ENCODE results near the gene ZSCAN26.

Gene ZSCAN26

DNA sequence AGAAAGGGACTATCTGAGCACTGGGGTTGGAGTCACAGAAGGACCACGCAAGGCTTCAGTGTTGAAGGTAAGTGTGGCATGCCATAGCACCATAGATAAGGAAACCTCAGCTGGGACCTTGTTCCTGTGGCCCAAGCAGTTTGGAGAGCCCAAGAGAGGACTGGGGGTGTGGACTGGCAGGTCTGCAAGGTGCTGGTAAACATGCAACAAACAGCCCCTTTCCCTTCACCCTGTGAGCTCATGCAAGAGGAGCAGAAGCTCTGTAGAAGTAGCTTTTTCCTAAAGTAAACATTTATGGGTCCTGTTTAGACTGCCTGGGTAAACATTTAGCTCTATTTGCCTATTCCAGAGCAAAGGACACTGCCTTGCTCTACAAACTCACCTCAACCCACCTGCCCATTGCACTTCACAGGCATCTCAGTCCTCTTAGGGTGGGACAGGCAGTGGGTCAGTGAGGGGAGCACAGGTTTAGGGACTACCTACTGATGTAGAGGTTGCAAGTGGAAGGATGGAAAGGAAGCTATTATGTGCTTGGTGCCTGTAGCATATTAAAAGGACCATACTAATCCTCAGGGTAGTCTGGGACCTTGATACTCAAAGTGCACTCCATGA, 57.0 kb downstream of the ZSCAN26 start:
- DNase-seq, result no peak

DNA sequence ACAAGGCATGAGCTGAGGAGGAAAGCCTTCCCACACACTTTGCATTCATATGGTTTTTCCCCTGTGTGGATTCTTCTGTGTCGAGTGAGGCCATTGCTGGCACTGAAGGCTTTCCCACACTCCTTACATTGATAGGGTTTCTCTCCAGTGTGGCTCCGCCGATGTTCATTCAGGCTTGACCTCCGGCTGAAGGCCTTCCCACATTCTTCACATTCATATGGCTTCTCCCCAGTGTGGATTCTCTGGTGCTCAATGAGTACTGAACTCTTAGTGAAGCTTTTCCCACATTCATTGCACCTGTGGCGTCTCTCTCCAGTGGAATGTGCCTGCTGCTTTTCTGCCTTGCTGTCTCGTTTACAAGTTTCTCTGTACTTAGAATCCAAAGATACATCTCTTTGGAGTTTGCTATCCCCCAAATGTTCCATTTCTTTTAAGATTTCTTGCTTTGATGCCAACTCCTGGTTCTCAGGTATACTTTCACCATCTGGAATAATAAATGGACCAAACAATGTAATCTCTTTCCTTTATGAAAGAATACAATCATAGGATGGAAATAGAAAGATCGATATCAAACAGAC, 59.5 kb downstream of the ZSCAN26 start:
- no peak for DNase-seq

All from stimulated activated CD4-positive, alpha-beta T cell treated with anti-CD3 and anti-CD28 coated beads, Interleukin-4, amount 100 ng/mL, for 4 hours (primary cell).